Left ventricle myocardium superior (tissue), 1 donor: Measurements from ENCODE around the gene SLC66A2. TPM values are rescaled to one million over a fixed set of nuclear protein-coding genes. Genes with fewer than 3 reads are reported as not detected.

ENCODE experiments used
- ATAC-seq: fragments of 200-7000 bp; cut with Tn5 transposase; one replicate; pipeline ENCODE4 v1.9.1; 2020; ENCODE audit warnings: mild to moderate bottlenecking, moderate library complexity
- DNase-seq: peaks from one replicate; pipeline ENCODE4 v3.0.0-alpha.2; 2020
- intact Hi-C: fragments of 100-400 bp; cut with micrococcal nuclease; formaldehyde crosslinking; loops from one replicate; pipeline ENCODE4 v1.11.0; 2022
- total RNA-seq: library from RNA; stranded (reverse); fragmentation: NEBNext Ultra II Directional; extraction: Animal tissue kit (Norgen Biotek cat#: 25700); gene quantifications from one replicate; pipeline ENCODE4 v1.2.1, GENCODE V29; 2021
- donor health status: DM: no; HTN: yes; CAD: no; lungs with severe emphysema.

The SLC66A2 gene
- total RNA-seq, 1 donor from 2014 or later: 28.9 TPM

DNA sequence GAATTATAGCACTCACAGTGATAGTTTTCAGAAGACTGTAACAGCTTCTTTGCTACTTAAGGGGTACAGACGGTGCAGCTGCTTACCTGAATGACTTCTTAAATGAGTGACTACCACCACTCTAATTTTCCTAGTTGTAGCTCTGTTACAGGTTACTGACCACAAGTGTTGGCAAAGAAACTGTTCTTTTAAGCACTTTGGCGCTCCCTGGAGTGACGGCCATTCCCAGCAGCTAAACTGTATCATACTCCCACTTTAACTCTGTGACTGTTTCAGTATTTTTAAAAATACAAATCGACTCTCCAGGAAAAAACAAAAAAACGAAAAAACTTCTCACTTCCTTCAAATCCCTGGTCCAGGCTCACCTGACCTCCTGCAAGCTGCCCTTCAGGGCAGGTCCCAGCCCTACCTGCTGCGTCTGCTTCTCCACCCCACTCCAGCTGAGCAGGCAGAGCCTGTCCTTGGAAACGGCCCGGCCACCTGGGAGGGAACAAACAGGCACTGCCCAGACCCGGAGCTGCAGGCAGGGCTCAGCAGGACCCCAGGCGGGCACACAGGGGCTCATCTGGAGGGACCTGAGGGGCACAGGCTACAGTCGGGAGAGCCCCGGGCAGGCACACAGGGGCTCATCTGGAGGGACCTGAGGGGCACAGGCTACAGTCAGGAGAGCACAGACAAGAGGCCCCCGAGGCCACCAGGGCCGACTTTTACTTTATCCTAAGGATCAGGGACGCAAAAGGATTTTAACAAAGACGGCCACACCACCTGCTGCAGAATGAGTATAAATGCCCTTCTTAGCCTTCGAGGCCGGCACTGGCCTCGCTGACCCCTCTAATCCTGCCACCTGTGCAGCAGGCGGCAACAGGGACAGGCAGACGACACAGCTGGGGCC lies 24.5 kb downstream of the SLC66A2 start:
- ATAC-seq (no peak), DNase-seq (peak; percentile 27)
- intact Hi-C loops: no loop called here

DNA sequence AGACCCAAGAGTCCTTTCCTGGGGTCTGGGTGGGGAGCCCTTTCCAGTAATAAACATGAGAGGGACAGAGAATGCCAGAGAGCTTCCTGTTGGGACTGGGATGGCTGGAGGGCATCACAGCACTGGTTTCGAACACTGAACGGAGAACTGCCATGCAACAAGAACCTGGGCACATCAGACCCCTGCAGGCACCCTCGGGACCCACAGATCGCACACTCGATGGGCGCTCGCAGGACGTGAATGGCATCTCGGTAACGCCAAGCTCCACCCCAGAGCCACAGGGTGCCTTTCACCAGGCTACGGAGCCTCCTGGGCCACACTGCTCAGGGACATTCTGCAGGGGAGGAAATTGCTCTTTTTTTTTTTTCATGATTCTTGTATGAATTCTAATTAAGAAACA lies 25.1 kb downstream of the SLC66A2 start:
- DNase-seq (no peak), ATAC-seq (no peak)
- intact Hi-C loops: no loop called here

- DNase-seq (peak; percentile 53), ATAC-seq (peak; percentile 83)
- intact Hi-C loops: no loop called here
Measured at GRCh38 chr18:79924814-79925731, 26.4 kb downstream of the SLC66A2 start.

GRCh38 chr18:79923896-79924585 lies 27.4 kb downstream of the SLC66A2 start:
- no peak for DNase-seq
- intact Hi-C loops: no loop called here
- no peak for ATAC-seq

- no peak for ATAC-seq
- intact Hi-C loops: no loop called here
- peak; percentile 23 for DNase-seq
Measured at GRCh38 chr18:79922971-79923411, 28.5 kb downstream of the SLC66A2 start.

- ATAC-seq: no peak
- intact Hi-C loops: no loop called here
- no peak for DNase-seq
Measured at GRCh38 chr18:79921984-79922965, 29.2 kb downstream of the SLC66A2 start.

- DNase-seq (peak; percentile 29), ATAC-seq (no peak)
- intact Hi-C loops: no loop called here
Measured at GRCh38 chr18:79919089-79919488, 32.4 kb downstream of the SLC66A2 start.

DNA sequence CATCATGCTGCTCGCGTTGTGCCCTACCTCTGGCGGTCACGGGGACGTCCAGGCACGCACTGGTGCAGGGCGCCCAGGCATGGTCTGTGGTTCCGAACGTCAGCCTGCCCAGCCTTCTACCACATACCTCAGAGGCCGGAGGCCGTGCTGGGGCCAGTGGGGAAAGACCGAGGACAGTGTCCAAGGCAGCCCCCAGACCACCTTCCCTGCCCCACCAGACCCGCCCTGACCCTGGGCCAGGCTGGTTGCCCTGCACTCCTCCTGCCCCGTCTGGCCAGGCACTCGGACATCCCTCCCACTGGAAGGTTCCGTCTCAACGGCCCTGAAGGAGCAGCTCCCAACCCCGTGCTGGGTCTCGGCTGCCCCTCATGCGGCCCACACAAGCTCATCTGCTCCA lies 32.8 kb downstream of the SLC66A2 start:
- intact Hi-C loops: no loop called here
- peak; percentile 20 for DNase-seq

GRCh38 chr18:79917853-79918614 lies 33.4 kb downstream of the SLC66A2 start:
- no peak for ATAC-seq
- no peak for DNase-seq
- intact Hi-C loops: no loop called here

More for the DNA sequence above, 32.8 kb downstream of the SLC66A2 start:
- no peak for ATAC-seq

- no peak for ATAC-seq
- intact Hi-C loops: no loop called here
- DNase-seq: peak; percentile 26
Measured at GRCh38 chr18:79917169-79917852, 34.1 kb downstream of the SLC66A2 start.

GRCh38 chr18:79916546-79917168 lies 34.8 kb downstream of the SLC66A2 start:
- no peak for ATAC-seq
- intact Hi-C loops: no loop called here
- no peak for DNase-seq

DNA sequence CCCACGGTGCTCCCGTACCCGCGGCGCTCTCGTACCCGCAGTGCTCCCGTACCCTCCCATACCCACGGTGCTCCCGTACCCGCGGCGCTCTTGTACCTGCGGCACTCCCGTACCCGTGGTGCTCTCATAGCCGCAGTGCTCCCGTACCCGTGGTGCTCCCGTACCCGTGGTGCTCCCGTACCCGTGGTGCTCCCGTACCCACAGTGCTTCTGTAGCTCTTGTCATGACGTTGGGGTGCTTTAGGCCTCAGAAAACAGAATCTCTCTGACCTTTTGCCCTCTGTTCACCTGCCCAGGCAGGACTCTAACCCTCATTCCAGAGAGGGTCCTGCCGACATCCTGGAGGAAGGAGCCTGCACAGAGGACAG lies 35.3 kb downstream of the SLC66A2 start:
- no peak for DNase-seq
- intact Hi-C loops: no loop called here
- ATAC-seq: no peak

DNA sequence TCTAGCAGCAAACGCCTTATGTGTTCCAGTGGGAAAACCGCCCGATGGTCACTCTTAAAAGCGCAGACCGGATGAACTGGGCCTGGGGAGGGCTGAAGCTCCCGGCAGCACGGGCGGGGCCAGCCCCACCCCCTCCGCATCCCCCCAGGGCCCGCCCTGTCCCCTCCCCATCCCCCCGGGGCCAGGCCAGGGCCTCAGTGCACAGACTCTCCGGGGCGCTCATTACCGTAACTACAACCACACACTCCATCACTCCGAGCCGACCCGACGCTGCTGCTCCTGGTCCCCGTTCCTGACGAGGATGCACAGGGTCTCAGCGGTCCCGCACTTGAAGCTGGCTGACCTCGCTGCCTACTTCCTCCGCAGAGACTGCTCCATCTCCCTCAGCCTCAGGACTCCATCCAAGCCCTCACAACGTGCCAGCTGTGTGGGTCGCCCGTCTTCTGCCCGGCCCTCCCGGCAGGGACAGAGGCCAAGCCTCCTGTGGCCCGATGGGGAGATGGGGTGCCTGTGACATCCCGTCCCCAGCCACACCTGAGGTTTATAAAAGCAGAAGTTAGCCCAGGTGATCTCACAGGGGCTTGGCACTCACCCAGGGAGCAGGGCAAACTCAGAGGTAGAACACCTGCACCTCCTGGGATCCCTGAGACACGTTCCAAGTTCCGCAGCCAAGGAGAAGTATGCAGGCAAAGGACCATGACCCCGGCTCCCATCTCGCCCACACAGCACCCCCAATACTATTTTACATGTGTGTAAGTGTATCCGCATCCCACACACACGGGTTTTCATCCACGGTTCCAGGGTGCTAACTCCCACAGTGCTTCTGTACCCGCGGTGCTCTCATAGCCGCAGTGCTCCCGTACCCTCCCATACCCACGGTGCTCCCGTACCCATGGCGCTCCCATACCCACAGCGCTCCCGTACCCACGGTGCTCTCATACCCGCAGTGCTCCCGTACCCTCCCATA lies 36.0 kb downstream of the SLC66A2 start:
- intact Hi-C loops: no loop called here
- ATAC-seq: peak; percentile 40

DNA sequence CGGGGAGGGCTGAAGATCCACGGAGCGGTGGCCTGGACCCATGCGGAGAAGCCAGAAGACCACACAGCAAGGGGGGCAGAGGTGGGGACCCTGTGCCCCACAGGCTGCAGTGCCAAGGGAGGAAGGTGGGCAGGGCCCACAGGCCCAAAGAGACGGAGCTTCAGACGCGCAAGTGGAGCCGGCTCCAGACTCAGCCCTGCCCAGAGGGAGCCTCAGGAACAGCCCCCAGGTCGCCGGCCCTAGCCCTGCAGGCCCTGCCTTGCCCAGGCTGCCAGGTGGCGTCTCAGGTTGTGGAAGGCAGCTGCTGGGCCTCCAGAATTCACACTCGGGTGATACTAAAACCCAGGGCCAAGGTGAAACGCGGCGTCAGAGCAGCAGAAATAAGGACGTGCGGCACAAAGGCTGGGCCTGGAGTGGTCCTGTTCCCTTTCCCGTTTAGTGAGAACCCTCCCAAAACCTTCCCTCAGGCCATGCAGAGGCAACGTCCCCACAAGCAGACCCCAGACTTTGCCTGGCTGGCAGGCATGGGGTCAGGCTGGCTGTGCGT lies 36.8 kb downstream of the SLC66A2 start:
- intact Hi-C loops: no loop called here
- ATAC-seq: no peak
- no peak for DNase-seq

More for the DNA sequence above, 36.0 kb downstream of the SLC66A2 start:
- peak; percentile 22 for DNase-seq
